HCT116 (cell line): ENCODE data around the gene BAG2. TPM values are rescaled to one million over a fixed set of nuclear protein-coding genes. Genes with fewer than 3 reads are reported as not detected.

Experiments
- ATAC-seq: fragments of 200-7000 bp; cut with Tn5 transposase; 2 replicates; pipeline ENCODE4 v1.9.1; 2020; ENCODE audit warnings: mild to moderate bottlenecking, moderate library complexity
- BruUV-seq: library from RNA; stranded (reverse); fragments of 400-500 nt; replicated peaks from 2 replicates; lab custom pipeline; 2021; lab: Mats Ljungman, UMichigan
- CTCF ChIA-PET: fragments of 300-600 bp; sonication (Branson Sonifier 250); formaldehyde crosslinking; loops from one replicate; lab custom pipeline; 2021; ENCODE audit warnings: antibody characterized with exemption; lab: Charles Lee
- POLR2A ChIA-PET: fragments of 300-600, 350-600 bp; sonication (Branson Sonifier 250); formaldehyde crosslinking; loops from one replicate; lab custom pipeline; 2021; ENCODE audit warnings: antibody characterized with exemption; lab: Charles Lee
- RAD21 ChIA-PET, 2 experiments: fragments of 300-600 bp; sonication (Branson Sonifier 250); formaldehyde crosslinking; loops; one replicate each; lab custom pipeline; 2023; ENCODE audit warnings: low total read pairs in 2 of 2; ENCODE audit not compliant: uncharacterized antibody in 2 of 2, unreplicated experiment in 2 of 2, low non-redundant PET in 1 of 2; lab: Charles Lee
- DNase-seq: peaks from one replicate; pipeline ENCODE4 v3.0.0-alpha.2; 2010; ENCODE audit warnings: low read depth, low spot score
- H2AFZ ChIP-seq: fragments of 200-600 bp; shearing (Covaris generic), sonication (generic); 2 replicates; pipeline ENCODE4 v1.6.1; 2017; ENCODE audit warnings: low read depth, mixed run types, mixed read lengths, antibody characterized with exemption, low read length; ENCODE audit not compliant: poor library complexity, severe bottlenecking
- H3K27ac ChIP-seq: 2 replicates; pipeline ENCODE4 v1.5.1; 2012; ENCODE audit warnings: low read depth, low read length
- H3K27me3 ChIP-seq: fragments of 200-600 bp; sonication (generic); 2 replicates; pipeline ENCODE4 v1.6.1; 2016; ENCODE audit warnings: mixed run types, low read length, mixed read lengths; ENCODE audit not compliant: insufficient read depth
- H3K36me3 ChIP-seq, 2 experiments: fragments of 200-500 bp in 1 of 2; fragments of 200-600 bp in 1 of 2; sonication (Bioruptor generic) in 1 of 2; sonication (generic) in 1 of 2; 2 replicates each; pipeline versions ENCODE4 v1.5.1 to v1.6.1; 2014 to 2016; ENCODE audit warnings: low read length in 2 of 2, inconsistent platforms in 1 of 2, mixed read lengths in 1 of 2, mixed run types in 1 of 2; ENCODE audit not compliant: insufficient read depth in 2 of 2, control insufficient read depth in 1 of 2
- H3K4me1 ChIP-seq, 2 experiments: fragments of 200-600 bp in 1 of 2; sonication (generic) in 1 of 2; 2 replicates each; pipeline versions ENCODE4 v1.5.1 to v1.6.1; 2012 to 2017; ENCODE audit warnings: low read length in 2 of 2, inconsistent platforms in 1 of 2, mild to moderate bottlenecking in 1 of 2, mixed read lengths in 1 of 2, mixed run types in 1 of 2, moderate library complexity in 1 of 2; ENCODE audit not compliant: insufficient read depth in 2 of 2, control insufficient read depth in 1 of 2
- H3K4me2 ChIP-seq: fragments of 200-600 bp; sonication (generic); 2 replicates; pipeline ENCODE4 v1.6.1; 2017; ENCODE audit warnings: mixed run types, low read length, mixed read lengths
- H3K4me3 ChIP-seq, 2 experiments: fragments of 200-600 bp in 1 of 2; sonication (generic) in 1 of 2; replicated peaks in 1 of 2; 2 replicates each; pipeline ENCODE4 v1.5.1; 2011 to 2016; ENCODE audit warnings: low read length in 2 of 2, control low read depth in 1 of 2, low read depth in 1 of 2, mild to moderate bottlenecking in 1 of 2, mixed read lengths in 1 of 2, mixed run types in 1 of 2
- H3K79me2 ChIP-seq: fragments of 200-600 bp; sonication (generic); 2 replicates; pipeline ENCODE4 v1.6.1; 2017; ENCODE audit warnings: mild to moderate bottlenecking, mixed run types, low read length, moderate library complexity, mixed read lengths; ENCODE audit not compliant: insufficient read depth
- H3K9ac ChIP-seq: fragments of 200-600 bp; sonication (generic); 2 replicates; pipeline ENCODE4 v1.6.1; 2016; ENCODE audit warnings: low read length, mixed read lengths
- H3K9me2 ChIP-seq: fragments of 200-600 bp; sonication (generic), shearing (Covaris generic); 2 replicates; pipeline ENCODE4 v1.6.1; 2017; ENCODE audit warnings: mixed run types, mild to moderate bottlenecking, moderate library complexity; ENCODE audit not compliant: insufficient read depth
- H3K9me3 ChIP-seq, 2 experiments: fragments of 200-500 bp in 1 of 2; fragments of 200-600 bp in 1 of 2; sonication (Bioruptor generic) in 1 of 2; sonication (generic) in 1 of 2; 2 replicates each; pipeline ENCODE4 v1.6.1; 2014 to 2017; ENCODE audit warnings: low read length in 2 of 2, mixed read lengths in 2 of 2, inconsistent platforms in 1 of 2, low read depth in 1 of 2, mild to moderate bottlenecking in 1 of 2, mixed run types in 1 of 2, moderate library complexity in 1 of 2; ENCODE audit not compliant: control insufficient read depth in 1 of 2, insufficient read depth in 1 of 2
- H4K20me1 ChIP-seq: fragments of 200-600 bp; sonication (generic), shearing (Covaris generic); 2 replicates; pipeline ENCODE4 v1.6.1; 2017; ENCODE audit warnings: mixed run types, mild to moderate bottlenecking, moderate library complexity; ENCODE audit not compliant: insufficient read depth
- ATF3 ChIP-seq: IDR thresholded peaks from 2 replicates; pipeline ENCODE4 v1.6.1; 2012
- CBX3 ChIP-seq: IDR thresholded peaks from 2 replicates; pipeline ENCODE4 v1.6.1; 2012; ENCODE audit warnings: low read depth
- CEBPB ChIP-seq: IDR thresholded peaks from 2 replicates; pipeline ENCODE4 v1.6.1; 2012; ENCODE audit warnings: low read depth
- EGR1 ChIP-seq: IDR thresholded peaks from 2 replicates; pipeline ENCODE4 v1.6.1; 2012; ENCODE audit warnings: low read depth
- EZH2phosphoT487 ChIP-seq: fragments of 200-600 bp; IDR thresholded peaks from 2 replicates; pipeline ENCODE4 v1.6.1; 2018; ENCODE audit warnings: antibody characterized with exemption, borderline replicate concordance
- JUND ChIP-seq: IDR thresholded peaks from 2 replicates; pipeline ENCODE4 v1.6.1; 2012
- POLR2AphosphoS5 ChIP-seq: IDR thresholded peaks from 2 replicates; pipeline ENCODE4 v1.6.1; 2011; ENCODE audit warnings: mild to moderate bottlenecking, low read depth, low read length, moderate library complexity
- RAD21 ChIP-seq: IDR thresholded peaks from 2 replicates; pipeline ENCODE4 v1.6.1; 2012; ENCODE audit warnings: low read depth, mild to moderate bottlenecking
- REST ChIP-seq: IDR thresholded peaks from 2 replicates; pipeline ENCODE4 v1.6.1; 2012; ENCODE audit warnings: low read depth
- SRF ChIP-seq: IDR thresholded peaks from 2 replicates; pipeline ENCODE4 v1.6.1; 2012; ENCODE audit warnings: low read depth
- YY1 ChIP-seq: IDR thresholded peaks from 2 replicates; pipeline ENCODE4 v1.6.1; 2011; ENCODE audit warnings: low read length, low read depth, moderate library complexity, mild to moderate bottlenecking; ENCODE audit not compliant: insufficient replicate concordance; ENCODE audit errors: extremely low read depth
- ZBTB33 ChIP-seq: IDR thresholded peaks from 2 replicates; pipeline ENCODE4 v1.6.1; 2011; ENCODE audit warnings: mild to moderate bottlenecking, low read length, moderate library complexity; ENCODE audit not compliant: insufficient replicate concordance; ENCODE audit errors: extremely low read depth
- ZFX ChIP-seq: fragments of 450-650 bp; IDR thresholded peaks from 2 replicates; pipeline ENCODE4 v1.6.1; 2017
- ZNF274 ChIP-seq: fragments of 200-500 bp; sonication (Bioruptor generic); IDR thresholded peaks from 2 replicates; pipeline ENCODE4 v1.6.1; 2014; ENCODE audit warnings: mild to moderate bottlenecking, low read depth, low read length, inconsistent platforms
- intact Hi-C: fragments of 100-400 bp; cut with micrococcal nuclease; formaldehyde crosslinking; loops from 2 replicates; pipeline ENCODE4 v1.10.0; 2022
- total RNA-seq: library from RNA; stranded (reverse); gene quantifications from one replicate; pipeline ENCODE4 v1.2.1, GENCODE V29; 2021; ENCODE audit not compliant: unreplicated experiment

The BAG2 gene
- total RNA-seq, 1 experiment from 2014 or later: 13.5 TPM

- Histone ChIP-seq H3K4me3 (no peak overlapping the region), H3K4me2 (no peak overlapping the region), H3K9me2 (no peaks in the 10 kb centered on the region), H3K27me3 (no peaks in the 10 kb centered on the region), H3K27ac (no peak overlapping the region), H3K79me2 (peaks cover 27% of the 10 kb centered on the region), H3K4me1 (no peaks in the 10 kb centered on the region), H2AFZ (no peak overlapping the region), H4K20me1 (no peaks in the 10 kb centered on the region; the same call in 1 of the 2 replicates), H3K9ac (no peak overlapping the region), H3K9me3 (no peaks in the 10 kb centered on the region), H3K36me3 (no peaks in the 10 kb centered on the region)
- no peak for ATAC-seq
- intact Hi-C loops: no loop called here
- ChIA-PET POLR2A (no interaction called here), RAD21 (no interaction called here), CTCF (no interaction called here)
- no TSS peak for BruUV-seq
- TF ChIP-seq RAD21 (no peak), ZNF274 (no peak), ZFX (no peak)
- DNase-seq: no peak
These were observed 36.9 kb downstream of the BAG2 start for GRCh38 chr6:57209030-57209429.

- no TSS peak for BruUV-seq
- no peak for ATAC-seq
- intact Hi-C loops: no loop called here
- ChIA-PET RAD21 (no interaction called here), CTCF (no interaction called here), POLR2A (no interaction called here)
- Histone ChIP-seq H3K9me3 (no peaks in the 10 kb centered on the region), H3K9me2 (no peaks in the 10 kb centered on the region), H2AFZ (no peak overlapping the region), H3K4me2 (no peak overlapping the region), H3K4me1 (peaks cover 0 to 5% of the 10 kb centered on the region in 2 experiments; a peak in 1 of 4 replicates), H3K36me3 (no peaks in the 10 kb centered on the region), H4K20me1 (no peaks in the 10 kb centered on the region; the same call in 1 of the 2 replicates), H3K27me3 (no peaks in the 10 kb centered on the region), H3K79me2 (peaks cover 36% of the 10 kb centered on the region), H3K27ac (no peak overlapping the region), H3K9ac (no peak overlapping the region), H3K4me3 (no peak overlapping the region)
- no peak for TF ChIP-seq ZFX
- no peak for TF ChIP-seq ZBTB33
- TF ChIP-seq CEBPB: no peak
- no peak for TF ChIP-seq POLR2AphosphoS5
- TF ChIP-seq ATF3: no peak
- no peak for TF ChIP-seq EGR1
- no peak for TF ChIP-seq RAD21
- no peak for TF ChIP-seq JUND
- no peak for TF ChIP-seq YY1
- no peak for TF ChIP-seq ZNF274
- TF ChIP-seq REST: no peak
- no peak for TF ChIP-seq CBX3
- TF ChIP-seq SRF: no peak
- TF ChIP-seq EZH2phosphoT487: no peak
- DNase-seq: no peak
These were observed 37.9 kb downstream of the BAG2 start for GRCh38 chr6:57210060-57210459.
